Measurements from ENCODE around the gene ABR.
"Not testable (repeated sequence)": the region's sequence is repeated elsewhere in the genome, so short reads cannot be mapped to it uniquely, and the experiment has no call there.

Gene ABR

DNA sequence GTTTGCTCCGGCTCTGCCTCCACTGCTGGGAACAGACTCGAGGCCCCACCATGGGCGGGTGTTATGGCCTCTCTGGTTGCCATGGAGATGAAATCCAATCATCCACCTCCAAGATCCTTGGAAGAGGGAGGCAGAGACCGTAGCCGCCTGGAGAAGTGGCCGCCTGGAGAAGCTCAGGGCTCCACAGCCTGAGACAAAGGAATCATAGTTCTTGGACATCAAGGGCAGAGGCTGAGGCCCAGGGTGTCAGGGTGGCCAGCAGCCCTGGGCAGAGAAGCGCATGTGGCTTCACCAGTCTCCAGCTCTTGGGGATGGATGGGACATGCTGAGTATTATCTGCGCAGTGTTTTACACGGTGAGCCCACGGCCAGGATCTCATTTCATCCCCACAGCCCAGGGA, 36.2 kb downstream of the ABR start:
- TF ChIP-seq, protein P1, sequence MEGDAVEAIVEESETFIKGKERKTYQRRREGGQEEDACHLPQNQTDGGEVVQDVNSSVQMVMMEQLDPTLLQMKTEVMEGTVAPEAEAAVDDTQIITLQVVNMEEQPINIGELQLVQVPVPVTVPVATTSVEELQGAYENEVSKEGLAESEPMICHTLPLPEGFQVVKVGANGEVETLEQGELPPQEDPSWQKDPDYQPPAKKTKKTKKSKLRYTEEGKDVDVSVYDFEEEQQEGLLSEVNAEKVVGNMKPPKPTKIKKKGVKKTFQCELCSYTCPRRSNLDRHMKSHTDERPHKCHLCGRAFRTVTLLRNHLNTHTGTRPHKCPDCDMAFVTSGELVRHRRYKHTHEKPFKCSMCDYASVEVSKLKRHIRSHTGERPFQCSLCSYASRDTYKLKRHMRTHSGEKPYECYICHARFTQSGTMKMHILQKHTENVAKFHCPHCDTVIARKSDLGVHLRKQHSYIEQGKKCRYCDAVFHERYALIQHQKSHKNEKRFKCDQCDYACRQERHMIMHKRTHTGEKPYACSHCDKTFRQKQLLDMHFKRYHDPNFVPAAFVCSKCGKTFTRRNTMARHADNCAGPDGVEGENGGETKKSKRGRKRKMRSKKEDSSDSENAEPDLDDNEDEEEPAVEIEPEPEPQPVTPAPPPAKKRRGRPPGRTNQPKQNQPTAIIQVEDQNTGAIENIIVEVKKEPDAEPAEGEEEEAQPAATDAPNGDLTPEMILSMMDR (IDR thresholded peaks at IDR 0.05; ENCODE audit: extremely low read depth, insufficient read depth, missing control alignments), result no peak
- DNase-seq (ENCODE audit: low spot score), result no peak
- in situ Hi-C loops (cut with MboI; ENCODE audit: low pct_unique_long_range_greater_than_20kb, low sequenced_read_pairs, unreplicated experiment), result no loop called here

DNA sequence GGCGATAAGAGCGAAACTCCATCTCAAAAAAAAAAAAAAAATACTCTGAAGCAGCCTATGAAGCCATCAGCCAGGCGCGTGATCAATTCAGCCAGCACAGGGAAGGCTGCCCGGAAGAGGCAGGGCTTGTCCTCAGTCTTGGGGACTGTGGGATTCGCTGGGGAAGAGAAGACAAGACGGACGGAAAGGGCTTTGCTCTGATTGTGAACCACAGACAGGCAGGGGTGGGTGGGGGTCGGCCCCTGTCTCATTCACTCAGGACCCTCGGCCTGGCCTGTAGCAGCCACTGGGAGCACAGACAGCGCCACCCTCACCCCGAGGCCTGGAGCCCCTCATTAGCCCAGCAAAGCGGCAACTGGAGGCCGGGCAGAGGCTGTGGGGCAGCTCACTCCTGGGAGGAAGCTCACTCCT, 37.2 kb downstream of the ABR start:
- TF ChIP-seq, protein P1 (IDR thresholded peaks at IDR 0.05; ENCODE audit: extremely low read depth, insufficient read depth, missing control alignments), result no peak
- DNase-seq (ENCODE audit: low spot score), result no peak
- in situ Hi-C loops (cut with MboI; ENCODE audit: low pct_unique_long_range_greater_than_20kb, low sequenced_read_pairs, unreplicated experiment), result no loop called here

DNA sequence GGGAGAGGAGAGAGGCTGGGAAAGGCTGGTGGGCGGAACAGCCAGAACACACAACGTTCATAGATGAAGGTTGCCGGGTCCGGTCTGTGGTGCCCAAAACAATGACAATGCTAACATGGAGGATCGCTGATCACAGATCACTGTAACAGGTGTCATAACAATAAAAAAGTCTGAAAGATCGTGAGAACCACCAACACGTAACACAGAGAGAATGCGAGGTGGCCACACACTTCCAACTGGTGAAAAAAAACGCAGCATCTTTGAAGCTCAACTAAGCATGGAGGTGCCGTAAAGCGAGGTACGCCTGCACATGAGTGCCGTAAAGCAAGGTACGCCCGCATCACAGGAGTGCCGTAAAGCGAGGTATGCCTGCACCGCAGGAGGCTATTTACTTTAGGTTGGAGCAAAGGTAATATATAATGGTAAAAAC, 42.3 kb downstream of the ABR start:
- TF ChIP-seq, protein P1 (IDR thresholded peaks at IDR 0.05; ENCODE audit: extremely low read depth, insufficient read depth, missing control alignments), result no peak
- in situ Hi-C loops (cut with MboI; ENCODE audit: low pct_unique_long_range_greater_than_20kb, low sequenced_read_pairs, unreplicated experiment), result no loop called here
- DNase-seq (ENCODE audit: low spot score), result no peak

DNA sequence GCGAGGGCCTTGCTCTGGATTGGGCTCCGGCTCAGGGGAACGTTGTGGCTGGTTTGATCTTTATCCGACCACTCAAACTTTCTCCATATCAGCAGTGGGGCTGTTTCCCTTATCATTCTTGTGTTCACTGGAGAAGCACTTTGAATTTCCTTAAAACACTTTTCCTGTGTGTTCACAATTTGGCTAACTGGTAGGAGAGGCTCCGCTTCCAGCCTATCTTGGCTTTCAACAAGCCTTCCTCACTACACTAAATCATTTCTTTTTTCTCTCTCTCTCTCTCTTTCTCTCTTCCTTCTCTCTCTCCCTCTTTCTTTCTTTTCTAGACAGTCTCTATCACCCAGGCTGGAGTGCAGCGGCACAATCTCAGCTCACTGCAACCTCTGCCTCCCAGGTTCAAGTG, 43.0 kb downstream of the ABR start:
- DNase-seq (ENCODE audit: low spot score), result no peak
- in situ Hi-C loops (cut with MboI; ENCODE audit: low pct_unique_long_range_greater_than_20kb, low sequenced_read_pairs, unreplicated experiment), result no loop called here
- TF ChIP-seq, protein P1 (IDR thresholded peaks at IDR 0.05; ENCODE audit: extremely low read depth, insufficient read depth, missing control alignments), result no peak

DNA sequence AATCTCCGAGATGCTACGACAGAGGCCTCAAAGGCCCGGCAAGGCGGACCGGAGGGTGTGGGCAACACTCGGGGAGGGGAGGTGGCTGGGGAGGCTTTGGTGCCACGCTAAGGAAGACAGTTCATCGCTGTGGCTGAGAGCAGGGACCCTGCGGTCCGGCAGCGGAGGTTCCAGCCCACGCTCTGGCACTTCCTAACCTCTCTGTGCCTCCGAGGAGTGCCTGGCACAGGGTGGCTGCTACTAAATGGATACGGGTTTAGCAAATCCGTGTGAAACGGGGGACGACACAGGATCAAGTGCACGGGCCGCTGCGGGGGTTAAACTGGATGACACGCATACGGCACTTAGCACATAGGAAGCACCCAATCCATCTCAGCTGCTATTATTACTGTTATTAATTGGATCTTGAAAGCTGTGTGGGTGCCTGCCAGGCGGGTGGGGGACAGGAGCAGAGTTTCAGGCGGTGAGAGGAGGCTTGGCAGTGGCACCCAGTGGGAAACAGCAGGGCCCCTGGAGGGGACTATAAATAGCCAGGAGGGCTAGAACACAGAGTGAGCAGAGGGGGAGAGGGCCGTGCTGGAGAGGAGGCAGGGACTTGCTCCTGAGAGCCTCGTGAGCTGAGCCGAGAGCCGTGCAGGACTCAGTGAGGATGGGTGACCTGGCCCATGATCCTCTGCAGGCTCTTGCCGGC, 45.0 kb downstream of the ABR start:
- in situ Hi-C loops (cut with MboI; ENCODE audit: low pct_unique_long_range_greater_than_20kb, low sequenced_read_pairs, unreplicated experiment), result no loop called here
- TF ChIP-seq, protein P1 (IDR thresholded peaks at IDR 0.05; ENCODE audit: extremely low read depth, insufficient read depth, missing control alignments), result no peak
- DNase-seq (ENCODE audit: low spot score), result no peak

DNA sequence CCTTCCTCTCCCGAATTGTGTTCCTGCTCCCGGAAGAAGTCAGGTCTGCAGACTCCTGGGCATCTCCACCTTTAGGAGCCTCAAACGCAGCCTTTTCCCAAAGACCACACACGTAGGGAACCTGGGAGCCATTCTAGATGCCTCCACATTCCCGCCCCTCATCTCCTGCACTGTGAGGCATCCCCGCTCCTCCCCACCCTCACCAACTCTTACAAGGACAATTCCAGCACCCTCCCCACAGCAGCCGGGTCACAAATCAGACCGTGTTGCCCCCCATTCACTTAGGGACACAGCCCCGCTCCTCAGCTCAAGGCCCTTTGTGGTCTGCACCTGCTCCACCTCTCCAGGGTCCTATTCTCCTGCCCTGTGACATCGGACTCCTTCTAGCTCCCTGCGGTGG, 49.6 kb downstream of the ABR start:
- TF ChIP-seq, protein P1 (IDR thresholded peaks at IDR 0.05; ENCODE audit: extremely low read depth, insufficient read depth, missing control alignments), result no peak
- in situ Hi-C loops (cut with MboI; ENCODE audit: low pct_unique_long_range_greater_than_20kb, low sequenced_read_pairs, unreplicated experiment), result no loop called here
- no peak for DNase-seq (ENCODE audit: low spot score)

DNA sequence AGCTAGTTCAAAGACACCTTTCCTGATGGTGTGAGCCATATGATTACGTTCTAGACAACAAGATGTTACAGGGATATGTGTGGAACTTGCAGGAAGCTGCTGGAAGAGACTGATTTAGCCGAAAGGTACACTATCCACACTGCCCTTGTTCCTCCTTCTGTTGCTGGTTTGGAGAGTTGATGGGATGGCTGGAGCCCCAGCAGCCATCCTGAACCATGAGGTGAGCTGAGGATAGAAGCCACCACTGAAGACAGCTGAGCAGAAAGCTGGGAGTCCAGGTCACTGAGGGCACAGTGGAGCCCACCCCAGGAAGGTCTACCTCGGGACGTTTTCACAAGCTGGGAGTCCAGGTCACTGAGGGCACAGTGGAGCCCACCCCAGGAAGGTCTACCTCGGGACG, 51.3 kb downstream of the ABR start:
- in situ Hi-C loops (cut with MboI; ENCODE audit: low pct_unique_long_range_greater_than_20kb, low sequenced_read_pairs, unreplicated experiment); DNase-seq (ENCODE audit: low spot score): not testable (repeated sequence)

Data from GM13977 (cell line).